Astrocyte (in vitro differentiated cells and primary cell): ENCODE results near the gene ROCK1. TPM values are rescaled to one million over a fixed set of nuclear protein-coding genes. Genes with fewer than 3 reads are reported as not detected.

Experiments used
- DNase-seq: peaks from one replicate; pipeline ENCODE4 v3.0.0-alpha.2; 2010; ENCODE audit warnings: low read depth
- FAIRE-seq: peaks from 2 replicates; lab custom pipeline; 2011; peaks lifted over from hg19 to GRCh38; lab: Jason Lieb, UNC
- H2AFZ ChIP-seq: 2 replicates; pipeline ENCODE4 v1.6.0; 2012; ENCODE audit warnings: low read depth, low read length, inconsistent platforms
- H3K27ac ChIP-seq: 2 replicates; pipeline ENCODE4 v1.5.1; 2011; ENCODE audit warnings: low read depth, low read length, inconsistent platforms
- H3K27me3 ChIP-seq: 2 replicates; pipeline ENCODE4 v1.6.0; 2011; ENCODE audit warnings: low read length, inconsistent platforms; ENCODE audit not compliant: insufficient read depth
- H3K36me3 ChIP-seq: 2 replicates; pipeline ENCODE4 v1.5.1; 2011; ENCODE audit warnings: low read length, inconsistent platforms; ENCODE audit not compliant: insufficient read depth
- H3K4me1 ChIP-seq: 2 replicates; pipeline ENCODE4 v1.5.1; 2011; ENCODE audit warnings: low read length, inconsistent platforms; ENCODE audit not compliant: insufficient read depth
- H3K4me2 ChIP-seq: 2 replicates; pipeline ENCODE4 v1.6.0; 2012; ENCODE audit warnings: low read length, inconsistent platforms
- H3K4me3 ChIP-seq: 2 replicates; pipeline ENCODE4 v1.5.1; 2011; ENCODE audit warnings: low read depth, mild to moderate bottlenecking, low read length, inconsistent platforms; ENCODE audit not compliant: insufficient read depth
- H3K79me2 ChIP-seq: 2 replicates; pipeline ENCODE4 v1.6.0; 2012; ENCODE audit warnings: mild to moderate bottlenecking, low read length, inconsistent platforms; ENCODE audit not compliant: insufficient read depth
- H3K9ac ChIP-seq: 2 replicates; pipeline ENCODE4 v1.6.0; 2012; ENCODE audit warnings: mild to moderate bottlenecking, low read length, inconsistent platforms
- H3K9me3 ChIP-seq: 2 replicates; pipeline ENCODE4 v1.5.1; 2012; ENCODE audit warnings: low read depth, mild to moderate bottlenecking, low read length, inconsistent platforms; ENCODE audit not compliant: insufficient read depth
- H4K20me1 ChIP-seq: 2 replicates; pipeline ENCODE4 v1.6.0; 2012; ENCODE audit warnings: low read length, inconsistent platforms; ENCODE audit not compliant: insufficient read depth
- H3K27ac Mint-ChIP-seq: one replicate; pipeline ENCODE4 v1.8.0; 2021; ENCODE audit warnings: mild to moderate bottlenecking, mixed read lengths; ENCODE audit not compliant: unreplicated experiment
- H3K27me3 Mint-ChIP-seq: one replicate; pipeline ENCODE4 v1.8.0; 2021; ENCODE audit warnings: low read depth, mixed read lengths; ENCODE audit not compliant: unreplicated experiment
- H3K36me3 Mint-ChIP-seq: one replicate; pipeline ENCODE4 v1.8.0; 2021; ENCODE audit warnings: low read depth, mixed read lengths; ENCODE audit not compliant: unreplicated experiment
- H3K4me1 Mint-ChIP-seq: one replicate; pipeline ENCODE4 v1.8.0; 2021; ENCODE audit warnings: low read depth, mixed read lengths; ENCODE audit not compliant: unreplicated experiment
- H3K4me3 Mint-ChIP-seq: one replicate; pipeline ENCODE4 v1.8.0; 2021; ENCODE audit warnings: mild to moderate bottlenecking, moderate library complexity, mixed read lengths; ENCODE audit not compliant: unreplicated experiment
- H3K9me3 Mint-ChIP-seq: one replicate; pipeline ENCODE4 v1.8.0; 2021; ENCODE audit warnings: mild to moderate bottlenecking, mixed read lengths; ENCODE audit not compliant: unreplicated experiment
- CTCF ChIP-seq: IDR thresholded peaks from 2 replicates; pipeline ENCODE4 v1.5.1; 2011; ENCODE audit warnings: low read depth, mild to moderate bottlenecking, inconsistent platforms, low read length, moderate library complexity; ENCODE audit not compliant: insufficient read depth
- EZH2 ChIP-seq: IDR thresholded peaks from 2 replicates; pipeline ENCODE4 v1.6.1; 2012; ENCODE audit warnings: mild to moderate bottlenecking, low read length, inconsistent platforms; ENCODE audit not compliant: insufficient read depth
- total RNA-seq: library from RNA; stranded (reverse); gene quantifications from 2 replicates; pipeline ENCODE4 v1.2.1, GENCODE V29; 2021

ROCK1 gene
- total RNA-seq, 1 donor from 2014 or later: 57.8 TPM

DNA sequence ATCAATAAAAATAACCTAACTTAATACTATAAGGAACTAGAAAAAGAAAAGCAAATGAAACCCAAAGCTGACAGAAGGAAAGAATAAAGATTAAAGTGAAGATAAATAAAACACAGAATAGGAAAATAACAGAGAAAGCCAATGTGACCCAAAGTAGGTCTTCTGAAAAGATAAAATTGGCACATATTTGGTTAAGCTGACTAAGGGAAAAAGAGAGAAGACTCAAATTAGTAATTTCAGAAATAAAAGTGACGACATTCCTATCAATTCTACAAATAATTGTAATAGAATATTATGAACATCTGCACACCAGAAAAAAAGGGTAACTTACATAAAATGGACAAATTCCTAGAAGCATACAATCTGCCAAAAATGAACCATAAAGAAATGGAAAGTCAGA, 30.2 kb downstream of the ROCK1 start:
- DNase-seq (no peak), FAIRE-seq (no peak)
- Mint-ChIP-seq H3K27me3 (no peaks in the 10 kb centered on the region), H3K9me3 (no peaks in the 10 kb centered on the region), H3K36me3 (no peaks in the 10 kb centered on the region), H3K4me3 (no peak overlapping the region), H3K4me1 (peaks cover 3% of the 10 kb centered on the region), H3K27ac (no peak overlapping the region)
- H3K27ac ChIP-seq: no peak overlapping the region
- peaks cover 96% of the 10 kb centered on the region for H3K79me2 ChIP-seq
- H3K36me3 ChIP-seq: no peaks in the 10 kb centered on the region
- no peaks in the 10 kb centered on the region for H3K4me1 ChIP-seq
- H3K9me3 ChIP-seq: no peaks in the 10 kb centered on the region
- no peaks in the 10 kb centered on the region for H3K27me3 ChIP-seq
- H3K9ac ChIP-seq: no peak overlapping the region
- H3K4me2 ChIP-seq: no peak overlapping the region
- TF ChIP-seq EZH2 (no peak), CTCF (no peak)
- no peak overlapping the region for H3K4me3 ChIP-seq
- no peak overlapping the region for H2AFZ ChIP-seq
- H4K20me1 ChIP-seq: peaks cover 91% of the 10 kb centered on the region

GRCh38 chr18:21080576-21080975, 31.0 kb downstream of the ROCK1 start:
- Histone ChIP-seq H3K4me2 (no peak overlapping the region), H3K4me1 (no peaks in the 10 kb centered on the region), H3K36me3 (no peaks in the 10 kb centered on the region), H3K4me3 (no peak overlapping the region), H3K27me3 (no peaks in the 10 kb centered on the region), H4K20me1 (peaks cover 92% of the 10 kb centered on the region), H3K79me2 (peaks cover 97% of the 10 kb centered on the region), H2AFZ (no peak overlapping the region), H3K9me3 (no peaks in the 10 kb centered on the region), H3K9ac (no peak overlapping the region), H3K27ac (no peak overlapping the region)
- Mint-ChIP-seq H3K27me3 (no peaks in the 10 kb centered on the region), H3K4me3 (no peak overlapping the region), H3K4me1 (peaks cover under 1% of the 10 kb centered on the region), H3K36me3 (no peaks in the 10 kb centered on the region), H3K27ac (no peak overlapping the region), H3K9me3 (no peaks in the 10 kb centered on the region)
- TF ChIP-seq EZH2 (no peak), CTCF (no peak)
- FAIRE-seq (no peak), DNase-seq (no peak)

GRCh38 chr18:21074336-21075323, 37.0 kb downstream of the ROCK1 start:
- H4K20me1 ChIP-seq: peaks cover 84% of the 10 kb centered on the region
- peaks cover 10% of the 10 kb centered on the region for H3K4me1 Mint-ChIP-seq
- no peak for FAIRE-seq

More at GRCh38 chr18:21074336-21075323, 37.0 kb downstream of the ROCK1 start:
- no peak overlapping the region for H3K4me3 ChIP-seq
- Mint-ChIP-seq H3K4me3 (no peak overlapping the region), H3K27ac (no peak overlapping the region), H3K27me3 (no peaks in the 10 kb centered on the region), H3K36me3 (no peaks in the 10 kb centered on the region), H3K9me3 (no peaks in the 10 kb centered on the region)
- H2AFZ ChIP-seq: no peak overlapping the region
- no peak for DNase-seq
- peaks cover 93% of the 10 kb centered on the region for H3K79me2 ChIP-seq
- H3K36me3 ChIP-seq: no peaks in the 10 kb centered on the region
- no peaks in the 10 kb centered on the region for H3K9me3 ChIP-seq
- no peak overlapping the region for H3K4me2 ChIP-seq
- no peak overlapping the region for H3K27ac ChIP-seq
- H3K4me1 ChIP-seq: no peaks in the 10 kb centered on the region
- H3K9ac ChIP-seq: no peak overlapping the region
- TF ChIP-seq CTCF (no peak), EZH2 (no peak)
- no peaks in the 10 kb centered on the region for H3K27me3 ChIP-seq
